SJCRH30 (cell line): ENCODE data around the gene AGBL5. TPM values are rescaled to one million over a fixed set of nuclear protein-coding genes. Genes with fewer than 3 reads are reported as not detected.

Source experiments
- DNase-seq, 2 experiments: peaks; one replicate each; pipeline ENCODE4 v3.0.0-alpha.2; 2015 to 2020
- H3K27ac ChIP-seq: fragments of 250-450 bp; sonication (Bioruptor Pico); 2 replicates; pipeline ENCODE4 v1.5.1; 2020; ENCODE audit warnings: mild to moderate bottlenecking, moderate library complexity
- H3K27me3 ChIP-seq: fragments of 250-450 bp; sonication (Bioruptor Pico); 2 replicates; pipeline ENCODE4 v1.5.1; 2020; ENCODE audit warnings: mild to moderate bottlenecking, moderate library complexity
- H3K36me3 ChIP-seq: fragments of 250-450 bp; sonication (Bioruptor Pico); 2 replicates; pipeline ENCODE4 v1.5.1; 2020; ENCODE audit warnings: mild to moderate bottlenecking, moderate library complexity
- H3K4me1 ChIP-seq: fragments of 250-450 bp; sonication (Bioruptor Pico); 2 replicates; pipeline ENCODE4 v1.5.1; 2020; ENCODE audit warnings: mild to moderate bottlenecking, moderate library complexity
- H3K4me3 ChIP-seq: fragments of 250-450 bp; sonication (Bioruptor Pico); 2 replicates; pipeline ENCODE4 v1.5.1; 2020; ENCODE audit warnings: mild to moderate bottlenecking, moderate library complexity
- H3K9me3 ChIP-seq: fragments of 250-450 bp; sonication (Bioruptor Pico); replicated peaks from 2 replicates; pipeline ENCODE4 v1.5.1; 2020; ENCODE audit warnings: mild to moderate bottlenecking, moderate library complexity
- total RNA-seq: library from RNA; depleted of rRNA; stranded (reverse); fragments of >200 nt; shearing (Covaris generic); gene quantifications from 2 replicates; pipeline ENCODE4 v1.2.3, GENCODE V29; 2014

Gene AGBL5
- total RNA-seq, 1 experiment from 2014 or later = 71.4 TPM

DNA sequence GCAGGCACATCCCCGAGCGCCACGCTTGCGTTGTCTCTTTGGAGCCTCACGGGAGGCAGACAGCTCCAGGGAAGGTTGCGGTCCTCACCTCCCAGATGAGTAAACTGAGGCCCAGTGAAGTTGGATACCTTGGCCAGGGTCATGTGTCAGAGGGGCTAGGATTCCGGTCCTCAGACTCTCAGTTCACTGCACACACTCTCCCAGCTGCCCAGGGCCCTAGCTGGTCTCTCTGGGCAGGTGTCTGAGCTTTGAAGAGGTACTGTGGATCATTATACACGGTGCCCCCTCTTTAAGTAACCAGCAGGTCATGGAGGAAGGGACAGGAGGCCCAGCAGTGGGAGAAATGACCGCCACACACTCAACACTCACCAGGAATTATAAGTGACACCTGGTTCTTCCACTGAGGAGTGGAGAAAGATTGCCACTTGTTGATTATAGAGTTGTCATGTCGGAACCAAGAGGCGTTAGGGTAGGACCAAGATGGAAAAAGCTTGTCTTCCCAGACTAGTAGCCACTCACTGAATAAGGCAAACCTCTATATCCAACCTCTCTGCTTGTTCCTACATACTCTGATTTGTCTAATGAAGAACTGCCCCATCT, 18.1 kb upstream of the AGBL5 start:
- Histone ChIP-seq H3K4me1 (peaks cover 2% of the 10 kb centered on the region; the same call in 1 of the 2 replicates), H3K9me3 (no peaks in the 10 kb centered on the region), H3K4me3 (peak overlapping the region; percentile 79), H3K27me3 (no peaks in the 10 kb centered on the region), H3K36me3 (peaks cover 36% of the 10 kb centered on the region), H3K27ac (peak overlapping the region; percentile 33)
- DNase-seq = no peak

DNA sequence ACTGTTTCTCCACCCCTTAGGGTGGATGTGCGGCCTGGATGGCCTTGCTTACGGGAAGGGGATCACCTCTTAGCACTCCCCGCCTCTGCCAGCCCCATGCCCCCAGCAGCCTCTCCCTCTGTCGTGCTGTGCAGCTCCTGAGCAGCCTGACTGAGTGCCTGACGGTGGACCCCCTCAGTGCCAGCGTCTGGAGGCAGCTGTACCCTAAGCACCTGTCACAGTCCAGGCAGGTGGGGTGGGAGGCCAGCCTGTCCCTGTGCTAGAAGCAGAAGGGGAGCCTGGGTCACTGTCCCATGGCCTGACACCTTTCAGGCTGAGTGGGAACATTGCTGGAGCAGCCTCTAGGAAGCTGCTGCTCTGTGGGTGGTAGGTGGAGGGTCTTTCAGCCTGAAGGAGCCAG, 13.5 kb upstream of the AGBL5 start:
- H3K9me3 ChIP-seq = no peaks in the 10 kb centered on the region
- H3K27ac ChIP-seq = no peak overlapping the region
- DNase-seq = no peak
- peaks cover 73% of the 10 kb centered on the region for H3K36me3 ChIP-seq
- no peaks in the 10 kb centered on the region for H3K27me3 ChIP-seq
- H3K4me3 ChIP-seq = no peak overlapping the region
- peaks cover 2% of the 10 kb centered on the region; the same call in 1 of the 2 replicates for H3K4me1 ChIP-seq

DNA sequence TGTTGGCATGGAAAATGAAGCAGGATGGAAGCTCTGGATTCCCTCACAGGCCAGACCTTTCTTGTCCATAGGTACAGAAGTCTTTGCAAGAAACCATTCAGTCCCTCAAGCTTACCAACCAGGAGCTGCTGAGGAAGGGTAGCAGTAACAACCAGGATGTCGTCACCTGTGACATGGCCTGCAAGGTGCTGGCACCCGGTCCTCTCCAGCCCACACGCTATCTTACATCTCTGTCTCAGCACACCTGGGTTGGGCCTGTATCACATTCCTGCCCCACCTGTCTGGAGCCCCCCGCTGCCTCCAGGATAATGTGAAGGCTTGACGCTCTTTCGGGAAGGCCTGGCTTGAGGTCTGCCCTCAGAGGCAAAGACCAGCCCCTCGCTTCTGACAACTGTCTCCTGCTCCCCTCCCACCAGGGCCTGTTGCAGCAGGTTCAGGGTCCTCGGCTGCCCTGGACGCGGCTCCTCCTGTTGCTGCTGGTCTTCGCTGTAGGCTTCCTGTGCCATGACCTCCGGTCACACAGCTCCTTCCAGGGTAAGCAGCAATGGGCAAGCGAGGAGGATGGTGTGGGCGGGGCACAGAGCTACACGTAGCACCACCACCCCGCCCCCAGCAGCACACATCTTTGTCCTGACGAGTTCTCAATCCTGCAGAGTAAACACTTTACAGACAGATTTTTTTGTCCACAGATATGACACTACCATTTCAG, 12.7 kb upstream of the AGBL5 start:
- no peak overlapping the region for H3K27ac ChIP-seq
- no peak overlapping the region for H3K4me3 ChIP-seq
- H3K9me3 ChIP-seq = no peaks in the 10 kb centered on the region
- H3K4me1 ChIP-seq = peaks cover 2% of the 10 kb centered on the region; the same call in 1 of the 2 replicates
- no peaks in the 10 kb centered on the region for H3K27me3 ChIP-seq
- H3K36me3 ChIP-seq = peaks cover 73% of the 10 kb centered on the region
- no peak for DNase-seq

DNA sequence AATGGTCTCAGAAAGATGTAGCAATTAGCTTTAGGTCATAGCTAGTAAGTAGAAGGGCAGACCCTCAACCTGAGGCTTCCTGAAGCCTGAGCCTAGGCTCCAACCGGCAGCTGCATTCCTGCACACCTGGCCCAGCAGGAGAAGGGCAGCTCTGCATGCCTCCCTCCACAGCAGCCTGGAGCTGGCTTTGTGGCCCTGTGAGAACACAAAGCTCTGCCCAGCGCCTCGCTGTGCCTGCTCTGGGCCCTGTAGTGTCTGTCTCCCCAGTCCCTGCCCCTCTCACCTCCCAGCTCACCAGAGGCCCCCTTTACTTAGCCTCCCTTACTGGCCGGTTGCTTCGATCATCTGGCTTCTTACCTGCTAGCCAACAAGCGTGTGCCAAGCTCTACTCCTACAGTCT, 12.0 kb upstream of the AGBL5 start:
- Histone ChIP-seq H3K27ac (no peak overlapping the region), H3K9me3 (no peaks in the 10 kb centered on the region), H3K4me1 (no peaks in the 10 kb centered on the region), H3K4me3 (no peak overlapping the region), H3K27me3 (no peaks in the 10 kb centered on the region), H3K36me3 (peaks cover 73% of the 10 kb centered on the region)
- DNase-seq = no peak

DNA sequence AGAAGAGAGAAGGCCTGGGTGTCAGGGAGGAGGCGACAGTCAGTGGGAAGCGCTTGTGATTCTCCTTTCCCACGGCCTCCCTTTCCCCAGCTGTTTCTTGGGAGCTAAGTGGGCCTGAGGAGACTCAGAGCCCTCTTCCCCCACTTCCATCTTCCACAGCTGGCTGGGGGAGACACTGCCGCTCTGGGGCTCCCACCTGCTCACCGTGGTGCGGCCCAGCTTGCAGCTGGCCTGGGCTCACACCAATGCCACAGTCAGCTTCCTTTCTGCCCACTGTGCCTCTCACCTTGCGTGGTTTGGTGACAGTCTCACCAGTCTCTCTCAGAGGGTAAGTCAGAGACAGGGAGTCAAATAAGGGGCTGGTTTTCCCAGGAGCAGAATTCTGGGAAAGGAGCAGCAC, 11.6 kb upstream of the AGBL5 start:
- Histone ChIP-seq H3K27me3 (no peaks in the 10 kb centered on the region), H3K4me3 (no peak overlapping the region), H3K36me3 (peaks cover 71% of the 10 kb centered on the region), H3K27ac (no peak overlapping the region), H3K4me1 (no peaks in the 10 kb centered on the region), H3K9me3 (no peaks in the 10 kb centered on the region)
- no peak for DNase-seq

DNA sequence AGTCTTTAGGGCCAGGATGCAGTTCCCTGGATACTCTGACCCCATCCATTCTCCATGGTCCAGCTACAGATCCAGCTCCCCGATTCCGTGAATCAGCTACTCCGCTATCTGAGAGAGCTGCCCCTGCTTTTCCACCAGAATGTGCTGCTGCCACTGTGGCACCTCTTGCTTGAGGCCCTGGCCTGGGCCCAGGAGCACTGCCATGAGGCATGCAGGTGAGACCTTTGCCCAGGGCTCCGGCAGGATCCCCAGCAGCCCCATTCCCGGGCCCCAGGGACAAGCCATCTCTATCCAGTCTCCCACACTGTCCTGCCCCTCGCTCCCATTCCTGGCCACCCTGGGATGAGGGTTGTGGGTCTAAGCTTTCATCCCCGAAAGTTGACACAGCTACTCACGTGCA, 11.2 kb upstream of the AGBL5 start:
- Histone ChIP-seq H3K4me1 (no peaks in the 10 kb centered on the region), H3K4me3 (no peak overlapping the region), H3K27ac (no peak overlapping the region), H3K9me3 (no peaks in the 10 kb centered on the region), H3K36me3 (peaks cover 67% of the 10 kb centered on the region), H3K27me3 (no peaks in the 10 kb centered on the region)
- DNase-seq = no peak

DNA sequence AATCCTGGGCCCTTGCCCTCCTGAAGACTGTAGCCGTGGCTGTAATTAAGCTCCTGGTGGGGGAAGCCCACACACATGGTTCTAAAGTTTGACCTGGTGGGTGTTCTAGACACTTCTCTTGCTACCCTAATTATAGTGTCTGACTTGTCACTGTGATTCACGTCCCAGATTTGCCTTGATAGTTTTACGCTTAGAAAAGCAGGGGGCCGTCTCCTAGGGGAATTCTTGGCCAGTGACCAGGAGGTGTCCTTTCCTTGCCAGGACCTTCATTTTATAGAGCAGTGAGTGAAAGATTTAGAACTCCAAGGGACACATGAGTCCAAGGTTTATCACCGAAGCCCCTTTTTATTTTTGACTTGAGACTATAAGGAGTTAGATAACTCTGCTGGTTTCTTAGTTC, 9.7 kb upstream of the AGBL5 start:
- no peak for DNase-seq
- Histone ChIP-seq H3K27me3 (no peaks in the 10 kb centered on the region), H3K4me3 (no peak overlapping the region), H3K36me3 (peaks cover 53% of the 10 kb centered on the region), H3K27ac (no peak overlapping the region), H3K9me3 (no peaks in the 10 kb centered on the region), H3K4me1 (no peaks in the 10 kb centered on the region)

DNA sequence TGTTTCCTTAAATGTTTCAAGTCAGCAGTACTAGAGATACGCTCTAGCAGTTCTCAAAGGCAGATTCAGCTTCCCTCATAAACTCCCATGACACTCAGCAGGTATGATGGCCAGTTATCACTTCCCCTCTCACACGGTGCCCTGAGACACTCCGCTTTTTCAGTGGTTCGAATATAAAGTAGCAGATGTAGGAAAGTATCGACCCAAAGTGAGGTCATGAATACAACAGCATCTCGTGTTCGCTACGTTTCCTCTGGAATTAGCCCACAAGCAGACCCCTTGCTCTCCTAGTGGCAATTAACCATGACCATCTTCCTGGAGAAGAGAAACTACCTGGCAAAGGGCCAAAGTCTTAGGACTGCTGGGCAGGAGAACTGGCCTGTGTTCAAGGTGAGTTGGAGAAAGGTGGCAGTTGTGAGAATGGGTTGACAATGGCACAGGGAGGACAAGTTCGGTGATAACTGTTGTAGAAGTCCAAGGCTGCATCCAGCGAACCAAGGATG, 9.3 kb upstream of the AGBL5 start:
- peaks cover 48% of the 10 kb centered on the region for H3K36me3 ChIP-seq
- H3K4me3 ChIP-seq = no peak overlapping the region
- no peaks in the 10 kb centered on the region for H3K9me3 ChIP-seq
- H3K27ac ChIP-seq = no peak overlapping the region
- no peaks in the 10 kb centered on the region for H3K27me3 ChIP-seq
- no peaks in the 10 kb centered on the region for H3K4me1 ChIP-seq
- peak in 1 of 2 experiments; percentile 39 for DNase-seq

DNA sequence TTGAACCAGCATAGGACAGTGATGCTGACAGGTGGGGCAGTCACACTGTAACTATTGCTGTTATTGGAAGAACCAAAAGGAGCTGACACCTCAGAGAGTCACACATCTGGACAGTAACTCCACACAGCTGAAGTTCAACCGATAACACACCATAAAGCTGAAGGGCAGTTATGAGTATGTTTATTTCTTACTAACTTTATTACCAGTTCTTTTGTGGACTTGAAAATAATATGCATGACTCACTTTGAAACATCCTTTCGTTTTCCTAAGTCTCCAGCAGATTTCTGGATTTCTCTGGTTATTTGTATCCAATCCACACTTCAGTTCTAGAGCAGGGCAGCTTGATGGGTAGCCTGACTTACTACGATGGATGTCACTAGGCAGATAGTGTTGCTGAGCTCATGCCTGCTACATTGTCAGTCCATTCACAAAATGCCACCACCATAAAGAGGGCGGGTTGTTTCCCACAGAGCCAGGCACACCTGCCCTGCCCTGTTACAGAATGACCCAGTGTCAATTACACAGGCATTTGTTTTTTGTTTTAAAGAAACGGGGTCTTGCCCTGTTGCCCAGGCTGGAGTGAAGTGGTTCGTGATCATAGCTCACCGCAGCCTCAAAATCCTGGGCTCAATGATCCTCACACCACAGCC, 8.4 kb upstream of the AGBL5 start:
- Histone ChIP-seq H3K4me3 (no peak overlapping the region), H3K4me1 (no peaks in the 10 kb centered on the region), H3K27ac (no peak overlapping the region), H3K36me3 (peaks cover 39% of the 10 kb centered on the region), H3K9me3 (no peaks in the 10 kb centered on the region), H3K27me3 (no peaks in the 10 kb centered on the region)
- DNase-seq = no peak

DNA sequence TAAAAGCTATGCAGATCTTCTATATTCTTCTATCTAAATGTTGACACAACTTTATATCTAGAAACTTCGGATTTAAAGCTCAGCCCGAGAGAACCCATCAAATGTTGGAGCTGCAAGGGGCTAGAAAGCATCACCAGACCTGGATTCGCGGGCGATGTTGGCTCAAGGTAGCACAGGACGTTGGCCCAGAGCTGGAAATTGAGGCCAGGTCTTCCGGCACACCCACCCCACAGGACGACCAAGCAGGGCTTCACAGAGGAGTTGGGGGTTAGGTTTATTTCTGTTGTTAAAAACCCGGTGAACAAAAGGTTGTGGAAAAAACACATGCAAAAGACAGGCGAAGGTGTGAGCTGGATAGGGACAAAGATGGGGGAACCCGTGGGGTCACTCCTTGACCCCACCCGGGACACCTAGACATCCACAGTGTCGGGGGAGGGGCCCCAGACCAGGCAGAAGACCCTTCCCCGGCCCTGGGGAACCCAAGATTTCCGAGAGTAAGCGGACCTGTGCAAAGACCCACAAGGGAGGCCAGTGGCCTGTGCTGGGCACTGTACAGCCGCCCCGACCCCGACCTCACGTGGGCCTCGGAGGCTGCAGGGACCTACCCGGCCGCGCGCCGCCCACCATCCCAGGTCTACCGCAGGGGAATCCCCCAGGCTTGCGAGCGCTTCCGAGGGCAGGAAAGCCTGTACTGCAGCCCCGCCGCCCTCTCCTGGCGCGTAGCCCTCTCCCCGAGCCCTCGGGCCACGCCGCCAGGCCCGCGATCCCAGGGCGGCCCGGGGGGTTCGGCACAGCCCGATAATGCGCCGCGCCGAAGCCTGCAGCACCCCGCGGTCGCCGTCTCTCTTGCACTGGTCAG, 1.8 kb upstream of the AGBL5 start:
- Histone ChIP-seq H3K27me3 (no peaks in the 10 kb centered on the region), H3K4me3 (peak overlapping the region; percentile 71), H3K27ac (peak overlapping the region; percentile 9), H3K36me3 (0 out of 2 replicates have a peak, but pooled peaks cover 1% of the 10 kb centered on the region), H3K4me1 (no peaks in the 10 kb centered on the region; the same call in 1 of the 2 replicates), H3K9me3 (no peaks in the 10 kb centered on the region)
- DNase-seq = peak; percentile 68 to 69

DNA sequence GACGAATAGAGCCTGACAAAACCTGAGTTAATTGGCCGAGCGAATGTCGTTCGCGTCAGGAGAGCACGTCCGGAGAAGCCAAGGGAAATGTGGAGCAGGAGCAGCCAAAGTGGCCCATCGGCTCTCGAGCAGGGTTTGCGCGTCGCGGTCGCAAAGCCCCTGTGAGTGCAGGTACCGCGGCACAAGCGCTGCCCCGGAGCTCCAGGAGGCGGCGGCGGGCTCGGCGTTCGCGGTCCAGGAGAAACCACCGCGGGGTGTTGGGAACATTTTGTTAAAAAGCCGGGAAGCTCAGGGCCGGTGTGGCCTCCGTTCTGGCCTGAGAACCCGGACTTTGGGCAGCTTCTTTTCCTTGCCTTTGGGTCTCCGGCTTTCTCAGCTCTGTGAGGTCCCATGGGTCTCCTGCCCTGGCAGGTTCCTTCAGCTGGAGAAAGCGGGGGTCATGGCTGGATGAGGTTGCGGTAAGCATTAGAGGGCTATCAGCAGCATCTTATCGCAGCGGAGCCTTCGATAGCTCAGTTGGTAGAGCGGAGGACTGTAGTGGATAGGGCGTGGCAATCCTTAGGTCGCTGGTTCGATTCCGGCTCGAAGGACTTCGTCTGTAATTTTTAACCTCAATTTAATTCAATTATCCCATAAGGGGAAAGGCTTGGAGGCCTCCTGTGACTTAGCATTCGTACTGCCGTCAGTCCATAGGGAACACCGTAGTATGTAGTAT, 1.0 kb upstream of the AGBL5 start:
- H3K4me3 ChIP-seq = peak overlapping the region; percentile 71
- peaks cover 7% of the 10 kb centered on the region; the same call in 1 of the 2 replicates for H3K36me3 ChIP-seq
- DNase-seq = peak; percentile 94 to 99
- H3K4me1 ChIP-seq = no peaks in the 10 kb centered on the region; the same call in 1 of the 2 replicates
- H3K9me3 ChIP-seq = no peaks in the 10 kb centered on the region
- no peaks in the 10 kb centered on the region for H3K27me3 ChIP-seq
- peak overlapping the region; percentile 63 for H3K27ac ChIP-seq

DNA sequence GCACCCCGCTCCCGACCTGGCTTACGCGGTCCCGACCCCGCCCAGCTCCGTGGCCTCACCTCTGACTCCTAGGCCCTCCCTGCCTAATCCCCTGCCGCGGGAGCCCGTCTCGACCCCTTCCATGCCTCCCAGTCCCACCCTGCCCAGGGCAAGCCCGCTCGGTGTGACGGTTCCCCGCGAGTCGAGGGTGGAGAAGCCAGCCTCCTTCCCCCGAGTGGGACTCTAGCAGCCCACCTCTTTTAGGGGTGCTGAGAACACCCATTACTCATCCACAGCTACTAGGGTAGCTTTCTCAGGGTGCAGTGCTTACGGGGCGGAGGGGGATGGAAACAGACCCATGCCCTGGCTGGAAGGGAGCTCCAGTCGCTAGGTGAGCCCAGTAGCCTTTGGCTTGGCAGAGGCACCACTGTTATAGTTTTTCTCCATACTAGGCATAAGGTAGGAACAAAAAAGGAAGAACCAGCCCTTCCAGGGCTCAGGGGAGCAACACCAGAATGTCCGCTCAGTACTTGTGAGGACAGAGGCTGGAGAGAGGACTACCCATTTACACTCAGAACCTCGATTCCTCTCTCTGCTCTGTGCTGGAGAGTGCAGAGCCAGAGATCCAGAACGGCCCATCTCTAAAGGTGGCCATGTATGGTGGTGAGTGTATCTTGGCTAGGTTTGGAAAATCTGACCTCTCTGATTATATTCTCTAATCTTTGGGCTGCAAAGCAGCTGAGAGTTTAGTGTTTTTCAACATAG, 606 bp downstream of the AGBL5 start:
- no peak overlapping the region; the same call in 1 of the 2 replicates for H3K27ac ChIP-seq
- DNase-seq = no peak

DNA sequence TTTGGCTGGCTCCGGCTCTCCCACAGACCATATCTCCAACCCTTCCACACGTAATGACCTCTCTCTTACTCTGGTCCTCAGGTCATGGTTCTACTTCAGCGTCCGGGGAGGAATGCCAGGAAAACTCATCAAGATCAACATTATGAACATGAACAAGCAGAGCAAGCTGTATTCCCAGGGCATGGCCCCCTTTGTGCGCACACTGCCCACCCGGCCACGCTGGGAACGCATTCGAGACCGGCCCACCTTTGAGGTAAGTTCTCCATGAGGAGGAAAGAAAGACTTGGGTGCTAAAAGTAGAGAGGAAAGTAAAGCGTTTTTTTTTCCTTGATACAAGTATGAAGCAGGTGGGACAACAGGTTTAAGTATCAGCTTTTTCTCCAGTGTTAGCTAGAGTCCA, 1.9 kb downstream of the AGBL5 start:
- no peak for DNase-seq
- Histone ChIP-seq H3K4me1 (no peaks in the 10 kb centered on the region; the same call in 1 of the 2 replicates), H3K27me3 (no peaks in the 10 kb centered on the region), H3K9me3 (no peaks in the 10 kb centered on the region), H3K4me3 (no peak overlapping the region), H3K27ac (no peak overlapping the region), H3K36me3 (peaks cover 21% of the 10 kb centered on the region)

More for the DNA sequence above, 606 bp downstream of the AGBL5 start:
- peaks cover 16% of the 10 kb centered on the region for H3K36me3 ChIP-seq
- peak overlapping the region; percentile 71 for H3K4me3 ChIP-seq
- H3K9me3 ChIP-seq = no peaks in the 10 kb centered on the region
- H3K27me3 ChIP-seq = no peaks in the 10 kb centered on the region
- H3K4me1 ChIP-seq = no peaks in the 10 kb centered on the region; the same call in 1 of the 2 replicates
